ENCODE results near the gene TRRAP.

- no peak for TF ChIP-seq CTCF (IDR thresholded peaks at IDR 0.05)
- no peak for TF ChIP-seq ZFX (IDR thresholded peaks at IDR 0.05; ENCODE audit: borderline replicate concordance)
Observed at GRCh38 chr7:98875501-98875900, 2.8 kb upstream of the TRRAP start.
